MM.1S (cell line): Measurements from ENCODE around the gene CHN1.

ENCODE experiments used
- EZH2 ChIP-seq: fragments of 300-600 bp; sonication (generic); optimal IDR thresholded peaks from 2 replicates; pipeline ENCODE3; 2017; ENCODE audit warnings: low read depth, mild to moderate bottlenecking, antibody characterized with exemption, low read length, mixed read lengths
- TF ChIP-seq, protein P1 (sequence below): fragments of 300-600 bp; sonication (generic); IDR thresholded peaks from 2 replicates; pipeline ENCODE4 v1.5.1; 2016; ENCODE audit warnings: antibody characterized with exemption, low read length, mixed read lengths

DNA sequence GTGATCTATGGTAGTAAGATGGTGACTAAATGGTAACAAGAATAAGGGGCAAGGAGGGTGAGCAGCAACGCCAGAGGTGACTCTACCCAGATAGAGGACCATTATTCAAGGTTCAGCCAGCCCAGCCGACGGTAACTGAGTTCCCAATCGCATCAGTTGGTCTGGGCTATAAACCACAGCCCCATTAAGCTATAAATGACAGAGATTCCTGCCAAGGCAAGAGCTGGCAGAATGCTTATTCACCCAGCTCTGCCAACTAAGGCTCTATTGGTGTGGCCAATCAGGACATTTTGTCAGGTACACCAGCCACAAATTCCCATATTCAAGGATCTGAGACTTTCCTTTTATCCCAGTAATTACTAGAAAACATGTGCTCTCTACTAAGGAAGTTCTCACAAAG, 3.6 kb downstream of the CHN1 start:
- TF ChIP-seq, protein P1, sequence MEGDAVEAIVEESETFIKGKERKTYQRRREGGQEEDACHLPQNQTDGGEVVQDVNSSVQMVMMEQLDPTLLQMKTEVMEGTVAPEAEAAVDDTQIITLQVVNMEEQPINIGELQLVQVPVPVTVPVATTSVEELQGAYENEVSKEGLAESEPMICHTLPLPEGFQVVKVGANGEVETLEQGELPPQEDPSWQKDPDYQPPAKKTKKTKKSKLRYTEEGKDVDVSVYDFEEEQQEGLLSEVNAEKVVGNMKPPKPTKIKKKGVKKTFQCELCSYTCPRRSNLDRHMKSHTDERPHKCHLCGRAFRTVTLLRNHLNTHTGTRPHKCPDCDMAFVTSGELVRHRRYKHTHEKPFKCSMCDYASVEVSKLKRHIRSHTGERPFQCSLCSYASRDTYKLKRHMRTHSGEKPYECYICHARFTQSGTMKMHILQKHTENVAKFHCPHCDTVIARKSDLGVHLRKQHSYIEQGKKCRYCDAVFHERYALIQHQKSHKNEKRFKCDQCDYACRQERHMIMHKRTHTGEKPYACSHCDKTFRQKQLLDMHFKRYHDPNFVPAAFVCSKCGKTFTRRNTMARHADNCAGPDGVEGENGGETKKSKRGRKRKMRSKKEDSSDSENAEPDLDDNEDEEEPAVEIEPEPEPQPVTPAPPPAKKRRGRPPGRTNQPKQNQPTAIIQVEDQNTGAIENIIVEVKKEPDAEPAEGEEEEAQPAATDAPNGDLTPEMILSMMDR = no peak
- TF ChIP-seq EZH2 = no peak
